B cell (primary cell): ENCODE results near the gene ETV3. TPM values are rescaled to one million over a fixed set of nuclear protein-coding genes. Genes with fewer than 3 reads are reported as not detected.

Experiments
- ATAC-seq: fragments of 200-7000 bp; cut with Tn5 transposase; one replicate; pipeline ENCODE4 v1.10.0; 2021; ENCODE audit warnings: low read depth, mild to moderate bottlenecking, moderate number of reproducible peaks, moderate library complexity
- CTCF ChIA-PET: fragments of 350-600 bp; sonication (Branson Sonifier 250); formaldehyde crosslinking; loops from one replicate; lab custom pipeline; 2021; ENCODE audit warnings: antibody characterized with exemption, inconsistent platforms; lab: Charles Lee
- POLR2A ChIA-PET: fragments of 350-600 bp; sonication (Branson Sonifier 250); formaldehyde crosslinking; loops from one replicate; lab custom pipeline; 2021; ENCODE audit warnings: antibody characterized with exemption; lab: Charles Lee
- DNase-seq: peaks from one replicate; pipeline ENCODE4 v3.0.0; 2013
- H2AFZ ChIP-seq: 2 replicates; pipeline ENCODE4 v1.6.1; 2012; ENCODE audit warnings: mild to moderate bottlenecking, low read depth, low read length; ENCODE audit not compliant: insufficient read depth, poor library complexity, severe bottlenecking
- H3K27ac ChIP-seq, 2 donors: 1 replicate in 1 of 2; 2 replicates in 1 of 2; pipeline ENCODE4 v1.5.1; 2012 to 2013; ENCODE audit warnings: low read length in 2 of 2, mild to moderate bottlenecking in 2 of 2, moderate library complexity in 1 of 2
- H3K27me3 ChIP-seq, 4 experiments: fragments of 200-600 bp in 1 of 4; sonication (generic) in 1 of 4; replicated peaks in 1 of 4; 1 replicate in 2 of 4; 2 replicates in 2 of 4; pipeline versions ENCODE4 v1.6.1 to v1.7.0; 2013 to 2016; ENCODE audit warnings: low read length in 3 of 4, mild to moderate bottlenecking in 2 of 4, mixed read lengths in 1 of 4, moderate library complexity in 1 of 4; ENCODE audit not compliant: insufficient read depth in 4 of 4, control insufficient read depth in 3 of 4; ENCODE audit errors: control extremely low read depth in 1 of 4
- H3K36me3 ChIP-seq, 2 experiments: replicated peaks in 1 of 2; 1 replicate in 1 of 2; 2 replicates in 1 of 2; pipeline versions ENCODE4 v1.6.1 to v1.7.1; 2013; ENCODE audit warnings: low read length in 1 of 2; ENCODE audit not compliant: insufficient read depth in 2 of 2, control insufficient read depth in 1 of 2; ENCODE audit errors: control extremely low read depth in 1 of 2, extremely low read depth in 1 of 2
- H3K4me1 ChIP-seq, 2 donors: fragments of 200-600 bp in 1 of 2; sonication (generic) in 1 of 2; 1 replicate in 1 of 2; 2 replicates in 1 of 2; pipeline versions ENCODE4 v1.5.1 to v1.6.1; 2013 to 2017; ENCODE audit warnings: low read length in 2 of 2; ENCODE audit not compliant: control insufficient read depth in 2 of 2, insufficient read depth in 2 of 2
- H3K4me2 ChIP-seq: replicated peaks from 2 replicates; pipeline ENCODE3; 2012; ENCODE audit warnings: mild to moderate bottlenecking, low read depth, low read length; ENCODE audit not compliant: poor library complexity, severe bottlenecking
- H3K4me3 ChIP-seq, 5 experiments: fragments of 200-600 bp in 1 of 5; sonication (generic) in 1 of 5; 1 replicate in 3 of 5; 2 replicates in 2 of 5; pipeline versions ENCODE4 v1.5.1 to v1.7.0; 2011 to 2016; ENCODE audit warnings: low read length in 4 of 5, mild to moderate bottlenecking in 4 of 5, low read depth in 2 of 5, control low read depth in 1 of 5, moderate library complexity in 1 of 5; ENCODE audit not compliant: insufficient read depth in 1 of 5; ENCODE audit errors: control extremely low read depth in 1 of 5, extremely low read depth in 1 of 5
- H3K79me2 ChIP-seq: fragments of 200-600 bp; sonication (generic); one replicate; pipeline ENCODE4 v1.6.0; 2016; ENCODE audit warnings: low read length; ENCODE audit not compliant: control insufficient read depth, insufficient read depth
- H3K9ac ChIP-seq: fragments of 200-600 bp; sonication (generic); 2 replicates; pipeline ENCODE4 v1.6.1; 2017; ENCODE audit warnings: mild to moderate bottlenecking, low read length, moderate library complexity
- H3K9me3 ChIP-seq, 3 donors: one replicate each; pipeline versions ENCODE4 v1.6.1 to v1.7.1; 2013; ENCODE audit warnings: low read length in 2 of 3; ENCODE audit not compliant: control insufficient read depth in 2 of 3, insufficient read depth in 1 of 3; ENCODE audit errors: control extremely low read depth in 1 of 3
- H4K20me1 ChIP-seq: 2 replicates; pipeline ENCODE4 v1.6.0; 2012; ENCODE audit warnings: mild to moderate bottlenecking, low read length; ENCODE audit not compliant: insufficient read depth, control insufficient read depth, poor library complexity, severe bottlenecking
- H3K27ac Mint-ChIP-seq: one replicate; pipeline ENCODE4 v1.8.0; 2021; ENCODE audit warnings: mixed read lengths
- H3K27me3 Mint-ChIP-seq: one replicate; pipeline ENCODE4 v1.8.0; 2021; ENCODE audit warnings: mixed read lengths
- H3K4me1 Mint-ChIP-seq: one replicate; pipeline ENCODE4 v1.8.0; 2021; ENCODE audit warnings: mixed read lengths
- H3K4me3 Mint-ChIP-seq: one replicate; pipeline ENCODE4 v1.8.0; 2021; ENCODE audit warnings: mixed read lengths
- H3K9me3 Mint-ChIP-seq: one replicate; pipeline ENCODE4 v1.8.0; 2022; ENCODE audit warnings: mixed read lengths; ENCODE audit not compliant: insufficient read depth
- EZH2 ChIP-seq: IDR thresholded peaks from 2 replicates; pipeline ENCODE4 v1.6.1; 2012; ENCODE audit warnings: borderline replicate concordance, low read depth, mild to moderate bottlenecking, moderate library complexity, low read length; ENCODE audit not compliant: insufficient read depth, poor library complexity, severe bottlenecking
- WGBS: methylation state at CpG from one replicate; pipeline ENCODE4 v1.1.5; 2013; ENCODE audit warnings: missing lambda C conversion rate; ENCODE audit not compliant: insufficient coverage; 5-methylcytosine and 5-hydroxymethylcytosine counted together
- intact Hi-C: fragments of 100-400 bp; cut with micrococcal nuclease; formaldehyde crosslinking; loops from one replicate; pipeline ENCODE4 v1.10.0; 2022
- polyA plus RNA-seq: library from polyadenylated mRNA; depleted of rRNA; stranded (reverse); fragments of >200 nt; gene quantifications from 2 replicates; pipeline ENCODE4 v1.2.3, GENCODE V29; 2012
- total RNA-seq, 2 donors: library from RNA; stranded (reverse); fragments of 120-200 nt in 1 of 2; gene quantifications; 1 replicate in 1 of 2; 2 replicates in 1 of 2; pipeline versions ENCODE4 v1.2.3 to v1.2.4, GENCODE V29; 2013 to 2022
- TF ChIP-seq, protein P1 (sequence below): fragments of 200-600 bp; IDR thresholded peaks from one replicate; pipeline ENCODE4 v1.8.0; 2022; ENCODE audit warnings: antibody characterized with exemption, mild to moderate bottlenecking

ETV3 gene
- total and polyA plus RNA-seq, 2 donors (not counting 1 experiment from before 2014, with no cell fraction given) = 16.7 to 34.1 TPM

DNA sequence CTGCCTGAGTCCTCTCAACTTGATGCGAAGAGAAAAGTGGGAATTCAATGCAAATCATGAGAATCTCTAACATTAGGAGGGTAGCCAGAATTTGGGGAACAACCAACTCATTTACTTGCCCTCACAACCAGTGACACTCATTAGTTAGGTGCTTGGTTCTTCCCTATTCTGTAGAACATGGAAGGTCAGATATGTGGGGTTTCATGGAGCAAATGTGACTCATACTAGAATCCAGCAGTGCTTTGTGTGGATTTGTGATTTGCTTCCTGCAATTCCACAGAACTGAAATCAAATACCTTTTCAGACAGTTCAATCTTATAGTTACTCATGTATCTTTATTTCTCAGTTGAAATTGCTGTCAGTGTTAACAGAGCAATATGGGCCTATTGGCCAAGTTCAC, 6.9 kb upstream of the ETV3 start:
- CTCF ChIA-PET = interaction anchor here (1.5 kb wide), 1 partner anchor 11 kb away, joined by 6 read pairs; no protein-coding TSS in a partner anchor
- POLR2A ChIA-PET = no interaction called here
- Histone ChIP-seq H3K9ac (no peak overlapping the region), H3K27me3 (no peaks in the 10 kb centered on the region), H3K79me2 (no peaks in the 10 kb centered on the region), H4K20me1 (no peaks in the 10 kb centered on the region), H3K4me1 (peaks cover 4 to 6% of the 10 kb centered on the region in 2 donors), H3K36me3 (no peaks in the 10 kb centered on the region), H3K4me2 (no peak overlapping the region), H3K4me3 (no peak overlapping the region), H2AFZ (no peak overlapping the region), H3K27ac (no peak overlapping the region), H3K9me3 (no peaks in the 10 kb centered on the region)
- ATAC-seq = no peak
- Mint-ChIP-seq H3K27ac (no peak overlapping the region), H3K4me1 (peaks cover 9% of the 10 kb centered on the region), H3K4me3 (no peak overlapping the region), H3K27me3 (peaks cover 12% of the 10 kb centered on the region), H3K9me3 (no peaks in the 10 kb centered on the region)
- WGBS = no CpG with 5 or more reads among the region's 1 CpG
- intact Hi-C loops = no loop called here
- TF ChIP-seq, protein P1, sequence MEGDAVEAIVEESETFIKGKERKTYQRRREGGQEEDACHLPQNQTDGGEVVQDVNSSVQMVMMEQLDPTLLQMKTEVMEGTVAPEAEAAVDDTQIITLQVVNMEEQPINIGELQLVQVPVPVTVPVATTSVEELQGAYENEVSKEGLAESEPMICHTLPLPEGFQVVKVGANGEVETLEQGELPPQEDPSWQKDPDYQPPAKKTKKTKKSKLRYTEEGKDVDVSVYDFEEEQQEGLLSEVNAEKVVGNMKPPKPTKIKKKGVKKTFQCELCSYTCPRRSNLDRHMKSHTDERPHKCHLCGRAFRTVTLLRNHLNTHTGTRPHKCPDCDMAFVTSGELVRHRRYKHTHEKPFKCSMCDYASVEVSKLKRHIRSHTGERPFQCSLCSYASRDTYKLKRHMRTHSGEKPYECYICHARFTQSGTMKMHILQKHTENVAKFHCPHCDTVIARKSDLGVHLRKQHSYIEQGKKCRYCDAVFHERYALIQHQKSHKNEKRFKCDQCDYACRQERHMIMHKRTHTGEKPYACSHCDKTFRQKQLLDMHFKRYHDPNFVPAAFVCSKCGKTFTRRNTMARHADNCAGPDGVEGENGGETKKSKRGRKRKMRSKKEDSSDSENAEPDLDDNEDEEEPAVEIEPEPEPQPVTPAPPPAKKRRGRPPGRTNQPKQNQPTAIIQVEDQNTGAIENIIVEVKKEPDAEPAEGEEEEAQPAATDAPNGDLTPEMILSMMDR = no peak
- no peak for TF ChIP-seq EZH2
- DNase-seq = no peak

DNA sequence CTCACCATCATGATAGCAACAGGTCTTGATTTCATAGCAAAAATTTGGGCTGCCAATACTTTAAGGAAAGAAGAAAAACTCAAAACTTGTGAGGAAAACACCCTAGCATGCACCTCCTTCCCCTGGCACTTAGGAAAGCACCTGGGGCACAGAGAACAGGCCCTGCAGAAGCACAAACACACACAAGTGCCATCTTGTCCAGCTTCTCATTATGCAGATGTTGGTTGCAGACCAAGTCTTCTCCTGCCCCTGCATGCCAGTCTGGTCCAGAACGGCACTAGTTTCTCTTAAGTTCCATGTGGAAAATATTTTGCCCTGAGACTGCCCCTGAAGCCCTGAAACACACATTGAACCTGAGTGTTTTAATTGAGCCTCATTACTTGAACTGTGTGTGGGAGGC, 6.3 kb upstream of the ETV3 start:
- intact Hi-C loops = no loop called here
- WGBS = 83% methylated on average over 1 of the region's 1 CpG

More for the DNA sequence above, 6.3 kb upstream of the ETV3 start:
- no peak overlapping the region for H3K27ac Mint-ChIP-seq
- H3K79me2 ChIP-seq = no peaks in the 10 kb centered on the region
- DNase-seq = no peak
- H2AFZ ChIP-seq = no peak overlapping the region
- H4K20me1 ChIP-seq = no peaks in the 10 kb centered on the region
- ATAC-seq = no peak
- TF ChIP-seq, protein P1 = no peak
- TF ChIP-seq EZH2 = no peak
- CTCF ChIA-PET = no interaction called here
- H3K4me2 ChIP-seq = no peak overlapping the region
- peaks cover 12% of the 10 kb centered on the region for H3K27me3 Mint-ChIP-seq
- no peak overlapping the region for H3K4me3 Mint-ChIP-seq
- H3K36me3 ChIP-seq = no peaks in the 10 kb centered on the region
- H3K9ac ChIP-seq = no peak overlapping the region
- POLR2A ChIA-PET = no interaction called here
- H3K4me1 Mint-ChIP-seq = peaks cover 10% of the 10 kb centered on the region
- no peaks in the 10 kb centered on the region for H3K9me3 ChIP-seq
- no peak overlapping the region for H3K27ac ChIP-seq
- H3K9me3 Mint-ChIP-seq = no peaks in the 10 kb centered on the region
- H3K4me1 ChIP-seq = peaks cover 4 to 6% of the 10 kb centered on the region in 2 donors
- no peak overlapping the region for H3K4me3 ChIP-seq
- H3K27me3 ChIP-seq = no peaks in the 10 kb centered on the region
